Kidney tubule cell (primary cell): Measurements from ENCODE around the gene PAX2.

Experiments
- DNase-seq: peaks from one replicate; pipeline ENCODE4 v3.0.0-alpha.2; 2018; ENCODE audit warnings: low spot score

The PAX2 gene

GRCh38 chr10:100755821-100756220, 10.4 kb downstream of the PAX2 start:
- no peak for DNase-seq

DNA sequence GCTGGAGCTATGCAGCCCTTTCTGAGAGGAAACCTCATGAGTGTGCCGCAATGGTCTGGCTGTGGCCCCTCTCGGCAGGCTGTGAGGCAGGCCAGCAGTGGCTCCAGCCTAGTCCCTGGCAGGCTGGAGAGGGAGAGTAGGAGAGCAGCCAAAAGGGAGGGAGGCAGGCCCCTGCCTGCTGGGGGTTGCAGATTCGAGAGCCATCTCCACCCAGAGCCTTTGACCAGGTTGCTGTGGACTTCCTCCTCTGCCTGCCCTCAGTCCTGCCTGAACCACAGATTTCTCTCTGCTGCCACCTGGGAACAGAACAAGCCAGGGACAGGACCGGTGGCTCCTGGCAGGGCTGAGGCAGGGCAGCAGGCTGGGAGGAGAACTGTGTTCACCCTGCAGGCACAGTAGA, 13.9 kb downstream of the PAX2 start:
- DNase-seq: peak; percentile 18

DNA sequence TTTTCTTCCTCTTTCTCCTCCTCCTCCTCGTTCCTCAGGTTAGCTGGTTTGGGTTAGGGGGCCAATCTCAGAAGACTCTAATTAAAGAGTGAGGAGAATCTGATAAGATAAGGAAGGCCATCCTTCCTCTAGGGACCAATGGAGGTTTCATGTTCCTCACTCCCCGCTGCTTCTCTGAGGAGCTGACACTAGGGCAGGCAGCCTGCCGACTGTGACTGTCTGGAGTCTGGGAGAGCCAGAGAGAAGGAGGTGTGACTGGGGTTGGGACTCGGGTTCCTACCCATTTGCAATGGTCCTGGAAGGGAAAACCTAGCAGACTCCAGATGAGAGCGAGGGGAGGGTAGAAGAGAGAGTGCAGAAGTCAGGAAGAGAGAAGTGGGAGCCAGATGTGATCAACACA, 15.3 kb downstream of the PAX2 start:
- no peak for DNase-seq

GRCh38 chr10:100761191-100761590, 15.8 kb downstream of the PAX2 start:
- no peak for DNase-seq

- DNase-seq: no peak
Measured at GRCh38 chr10:100763043-100763747, 17.8 kb downstream of the PAX2 start.

- DNase-seq: peak; percentile 29
Measured at GRCh38 chr10:100766693-100767421, 21.5 kb downstream of the PAX2 start.

DNA sequence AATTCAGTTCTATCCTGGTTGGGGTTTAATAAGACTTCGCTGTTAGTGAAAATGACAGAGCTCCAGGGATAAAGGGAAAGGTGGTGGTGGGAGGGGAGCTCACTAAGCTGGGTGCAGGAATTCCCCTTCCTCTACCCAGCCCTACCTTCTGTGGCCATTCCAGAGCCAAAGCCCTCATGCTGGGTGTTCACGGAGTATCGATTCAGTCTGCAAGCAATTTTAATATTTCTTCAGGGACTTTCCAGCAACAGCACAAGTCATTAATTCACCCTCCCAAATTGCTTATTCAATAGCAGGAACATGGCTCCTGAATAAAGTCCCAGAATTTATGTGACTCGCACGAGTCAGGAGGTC, 22.0 kb downstream of the PAX2 start:
- DNase-seq: no peak

DNA sequence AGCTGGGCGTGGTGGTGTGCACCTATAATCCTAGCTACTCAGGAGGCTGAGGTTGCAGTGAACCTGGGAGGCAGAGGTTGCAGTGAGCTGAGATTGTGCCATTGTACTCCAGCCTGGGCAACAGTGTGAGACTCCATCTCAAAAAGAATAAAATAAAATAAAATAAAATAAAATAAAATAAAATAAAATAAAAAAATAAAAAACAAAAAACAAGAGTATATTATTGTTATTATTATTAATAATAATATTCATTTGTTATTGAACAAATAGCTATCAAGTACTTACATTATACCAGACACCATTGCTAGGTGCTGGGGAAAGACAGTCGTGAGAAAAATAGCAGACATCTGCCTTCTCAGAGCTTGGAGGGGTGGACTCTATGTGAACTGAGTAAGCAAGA, 24.1 kb downstream of the PAX2 start:
- no peak for DNase-seq

GRCh38 chr10:100773646-100774045, 28.3 kb downstream of the PAX2 start:
- DNase-seq: no peak

- DNase-seq: no peak
Measured at GRCh38 chr10:100774223-100774622, 28.8 kb downstream of the PAX2 start.

DNA sequence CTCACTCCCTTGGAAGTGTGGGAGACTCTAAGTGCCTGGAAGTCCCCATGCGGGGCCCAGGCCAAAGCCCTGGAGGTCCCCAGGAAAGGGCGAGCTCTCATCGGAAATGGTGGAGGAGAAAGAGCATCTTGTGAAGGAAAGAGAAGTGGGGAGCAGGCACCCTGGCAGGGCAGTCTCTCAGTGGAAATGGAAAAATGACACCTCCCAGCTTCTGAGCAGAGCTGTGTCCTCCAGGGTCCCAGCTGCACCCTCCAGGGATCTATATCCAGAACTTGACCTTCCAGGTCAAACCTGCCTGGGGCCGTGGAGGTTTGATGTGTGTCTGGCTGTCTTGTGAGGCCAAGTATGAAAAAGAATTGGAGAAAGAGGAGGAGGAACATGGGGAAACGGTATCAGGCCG, 29.5 kb downstream of the PAX2 start:
- no peak for DNase-seq

- peak; percentile 75 for DNase-seq
Measured at GRCh38 chr10:100775386-100775785, 30.0 kb downstream of the PAX2 start.

DNA sequence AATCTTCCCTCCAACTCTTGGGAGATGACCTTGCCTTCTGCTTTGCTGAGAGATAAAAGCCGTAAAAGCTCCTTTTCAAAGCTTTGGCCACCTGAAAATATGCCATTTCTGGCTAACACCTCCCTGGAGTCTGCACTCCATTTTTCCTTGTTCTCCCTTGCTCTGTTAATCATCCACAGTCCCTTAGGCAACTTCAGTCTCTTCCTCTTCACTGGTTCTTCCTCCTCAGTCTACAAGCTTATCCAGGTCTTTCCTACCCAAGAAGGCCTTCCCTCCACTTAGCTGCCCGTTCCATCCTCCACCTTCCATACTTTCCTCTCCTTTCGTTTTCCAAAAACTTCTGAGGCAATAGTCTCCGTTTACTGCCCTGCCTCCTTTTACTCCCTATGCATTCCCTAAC, 30.5 kb downstream of the PAX2 start:
- DNase-seq: peak; percentile 52

DNA sequence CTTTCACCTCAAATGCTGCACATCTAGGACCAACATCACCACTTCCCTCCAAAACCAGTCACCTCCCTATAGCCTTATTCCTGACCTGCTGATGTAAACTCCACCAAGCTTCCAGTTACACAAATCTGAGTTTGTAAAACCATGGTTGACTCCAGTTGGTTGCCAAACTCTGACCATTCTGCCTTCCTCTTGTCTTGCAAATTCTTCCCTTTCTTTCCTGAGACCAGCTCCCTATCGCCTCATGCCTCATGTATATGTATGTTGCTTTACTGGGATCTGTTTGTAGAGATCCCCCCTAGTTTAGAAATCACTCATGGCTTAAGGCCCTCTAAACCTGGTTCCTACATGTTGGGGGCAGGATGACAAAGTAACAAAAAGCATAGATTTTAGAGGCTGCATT, 31.3 kb downstream of the PAX2 start:
- DNase-seq: no peak

GRCh38 chr10:100779329-100779728, 33.9 kb downstream of the PAX2 start:
- no peak for DNase-seq

- no peak for DNase-seq
Measured at GRCh38 chr10:100780324-100780723, 34.9 kb downstream of the PAX2 start.

GRCh38 chr10:100781145-100781665, 35.8 kb downstream of the PAX2 start:
- DNase-seq: no peak

DNA sequence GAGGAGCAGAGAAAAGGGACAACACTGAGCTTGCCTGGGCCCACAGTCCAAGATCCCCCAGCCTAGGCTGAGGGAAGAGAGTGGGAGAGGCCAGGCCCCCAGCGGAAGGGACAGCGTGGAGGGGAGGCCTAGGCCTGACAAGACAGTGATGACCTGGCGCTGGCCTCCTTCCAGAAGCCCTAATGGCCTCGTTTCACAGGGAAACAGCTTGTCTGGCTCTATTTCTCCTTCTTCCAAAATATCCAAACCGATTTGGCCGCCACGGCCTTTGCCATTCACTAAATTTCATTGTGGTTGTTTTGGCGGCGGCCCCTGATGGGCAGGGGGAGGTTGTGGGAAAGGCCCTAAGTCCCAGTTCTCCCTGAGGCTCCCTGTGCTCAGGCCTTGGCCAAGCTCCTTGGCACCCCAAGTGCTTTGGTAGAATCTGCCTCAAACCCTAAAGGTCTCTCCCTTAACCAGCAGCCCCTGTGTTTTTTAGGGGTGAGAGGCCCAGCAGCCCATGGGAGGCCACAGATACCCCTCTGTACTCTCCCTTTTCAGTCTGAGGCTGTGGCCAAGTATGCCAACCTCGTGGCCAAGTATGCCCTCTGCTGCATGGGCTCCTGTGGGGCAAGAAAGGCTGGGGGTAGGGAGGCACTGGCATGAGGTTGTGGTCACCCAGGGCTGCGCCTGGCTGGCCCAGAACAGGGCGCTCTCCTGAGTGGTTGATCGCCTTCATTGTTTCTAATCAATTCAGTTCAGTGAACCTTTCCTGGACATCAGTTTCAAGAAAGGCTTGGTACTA, 37.3 kb downstream of the PAX2 start:
- DNase-seq: no peak

DNA sequence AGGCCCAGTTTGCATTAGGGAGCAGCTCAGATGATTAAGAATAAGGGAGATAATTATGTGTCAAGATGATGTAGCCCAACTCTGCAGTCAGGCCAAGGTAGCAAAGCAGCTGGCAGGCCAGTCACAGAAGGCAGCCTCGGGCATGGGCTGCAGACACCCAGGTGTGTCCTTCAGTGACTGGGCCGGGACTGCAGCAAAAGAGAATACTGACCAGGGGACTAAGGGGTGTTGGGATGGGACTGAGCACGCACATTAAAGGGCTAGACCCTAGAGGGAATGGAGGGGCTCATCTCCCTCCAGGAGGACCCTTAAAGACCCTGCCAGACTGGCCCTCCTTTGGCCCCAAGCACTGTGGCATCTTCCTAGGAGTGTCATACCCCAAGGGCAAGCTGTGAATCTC, 38.7 kb downstream of the PAX2 start:
- DNase-seq: no peak

- DNase-seq: no peak
Measured at GRCh38 chr10:100786591-100786990, 41.2 kb downstream of the PAX2 start.

- no peak for DNase-seq
Measured at GRCh38 chr10:100788002-100788903, 42.9 kb downstream of the PAX2 start.

- no peak for DNase-seq
Measured at GRCh38 chr10:100790761-100791208, 45.4 kb downstream of the PAX2 start.
